Femur (tissue), 1 donor: ENCODE measurements around the gene CNTFR.

ENCODE experiments used
- DNase-seq: peaks from one replicate; pipeline ENCODE4 v3.0.0-alpha.2; 2017

Gene CNTFR

DNA sequence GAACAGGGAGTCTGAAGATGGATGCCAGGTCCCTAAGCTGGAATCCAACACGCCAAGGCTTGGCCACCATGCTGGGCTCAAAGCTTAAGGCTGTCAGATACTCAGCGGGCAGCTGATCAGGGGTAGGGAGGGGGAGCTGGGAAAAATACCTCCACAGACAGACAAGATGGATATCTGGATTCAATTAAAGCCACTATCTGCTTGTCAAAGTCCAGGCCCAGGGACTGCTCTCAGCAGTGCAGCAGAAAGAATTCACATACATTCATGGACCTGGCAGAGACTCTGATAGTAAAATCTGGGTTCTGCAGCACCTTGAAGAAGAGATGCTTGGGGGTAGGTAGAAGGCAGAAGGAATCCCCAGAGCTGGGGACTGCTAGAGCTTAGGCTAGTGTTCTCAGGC lies 25.6 kb upstream of the CNTFR start:
- no peak for DNase-seq

DNA sequence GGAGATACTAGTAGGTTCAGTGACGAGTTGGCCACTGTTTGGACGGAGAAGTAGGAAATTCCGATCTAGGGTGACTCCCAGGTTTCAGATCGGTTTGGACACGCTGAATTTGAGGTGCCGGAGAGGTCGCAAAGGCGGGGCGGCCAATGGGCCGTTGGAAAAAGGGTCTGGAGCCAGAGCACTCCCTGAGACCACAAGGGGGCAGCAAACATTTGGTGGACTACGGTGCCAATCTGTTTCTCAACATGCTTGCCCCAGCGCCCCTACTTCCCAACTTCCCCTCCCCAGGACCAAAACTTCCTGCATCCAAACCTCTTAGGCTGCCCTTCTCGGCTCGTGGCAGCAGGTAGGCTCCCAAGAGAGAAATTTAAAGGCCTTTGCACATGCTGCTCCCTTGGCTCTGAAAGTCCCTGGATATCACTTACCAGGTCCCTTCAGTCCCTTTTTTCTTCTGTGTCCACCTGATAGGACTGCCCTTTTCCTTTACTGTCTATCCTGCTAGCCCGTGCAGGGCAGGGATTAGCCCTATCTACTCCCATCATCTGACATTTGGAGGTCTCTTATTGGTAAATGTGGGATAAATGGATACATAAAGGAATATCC lies 23.4 kb upstream of the CNTFR start:
- DNase-seq, result peak; percentile 86

DNA sequence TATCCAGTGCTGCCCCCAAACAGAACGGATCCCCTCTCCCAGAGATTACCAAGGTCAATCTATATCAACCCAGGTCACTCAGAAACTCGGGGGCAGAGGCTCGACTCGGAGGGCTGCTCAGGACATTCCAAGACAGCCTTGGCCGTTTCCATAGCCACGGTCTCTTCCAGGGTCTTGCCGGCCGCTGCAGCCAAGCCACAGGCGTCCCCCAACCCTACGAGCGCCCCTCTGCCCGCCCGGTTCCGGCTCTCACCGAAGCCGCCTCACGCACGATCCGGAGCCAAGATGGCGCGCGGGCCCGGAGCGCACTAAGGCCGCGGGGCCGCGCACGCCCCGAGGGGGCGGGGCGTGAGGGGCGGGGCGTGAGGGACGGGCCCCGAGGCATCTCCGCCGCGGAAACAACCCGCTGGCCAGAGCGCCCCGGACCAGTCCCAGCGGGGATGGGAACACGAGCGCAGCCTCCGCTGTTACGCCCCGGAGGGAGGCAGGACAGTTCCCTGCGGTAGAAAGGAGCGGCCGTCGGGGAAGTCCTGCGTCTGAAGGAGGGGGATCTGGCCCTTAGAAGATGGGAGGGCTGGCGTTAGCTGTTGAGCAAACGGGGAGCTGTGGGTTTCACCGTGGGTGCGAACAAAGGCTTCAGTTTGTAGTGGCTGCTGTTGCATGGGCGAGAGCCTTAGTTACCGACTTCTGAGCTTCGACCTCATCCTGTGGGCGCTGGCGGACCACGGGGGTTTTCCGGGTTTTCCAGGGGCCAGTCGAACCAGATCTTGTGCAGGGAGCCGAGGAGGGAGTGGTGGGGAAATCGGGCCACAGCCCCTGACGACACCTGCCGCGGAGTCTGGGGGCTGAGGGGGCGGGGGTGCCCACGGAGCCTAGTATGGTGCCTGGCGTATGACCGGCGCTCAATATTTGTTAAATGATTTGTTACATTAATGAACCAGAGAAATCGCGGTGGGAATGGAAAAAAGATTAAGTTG lies 22.6 kb upstream of the CNTFR start, which contains the start of gene RPP25L:
Gene RPP25L (minus strand): TSS at position 287 of the 977 bp plus-strand sequence. CDS start 801 bp downstream, outside the sequence.
- DNase-seq, result peak; percentile 90

DNA sequence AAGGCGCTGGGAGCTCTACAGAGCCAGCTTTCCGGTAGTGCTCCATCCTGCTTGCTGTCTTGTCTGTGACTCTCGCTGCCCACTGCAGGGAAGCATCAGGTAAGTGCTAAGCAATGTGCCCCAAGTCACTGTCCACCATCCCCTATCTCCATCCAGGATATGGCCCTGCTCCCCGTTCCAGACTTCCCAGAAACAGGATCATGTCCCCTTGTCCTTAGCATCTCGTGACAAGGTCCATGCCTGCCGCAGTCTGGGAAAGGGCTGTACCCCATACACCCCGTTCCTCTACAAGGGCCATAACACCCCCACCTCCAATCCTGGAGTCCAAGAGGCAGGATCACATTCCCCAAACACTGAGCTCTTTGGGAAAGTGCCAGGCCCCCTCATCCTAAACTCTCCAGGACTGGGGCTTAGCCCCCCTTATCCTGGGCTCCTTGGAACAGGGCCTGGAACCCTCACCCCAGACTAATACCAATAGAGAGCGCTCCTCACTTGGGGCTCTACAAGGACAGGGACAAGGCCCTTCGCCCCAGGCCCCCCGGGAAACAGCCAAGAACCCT lies 21.8 kb upstream of the CNTFR start:
- DNase-seq, result peak; percentile 50

DNA sequence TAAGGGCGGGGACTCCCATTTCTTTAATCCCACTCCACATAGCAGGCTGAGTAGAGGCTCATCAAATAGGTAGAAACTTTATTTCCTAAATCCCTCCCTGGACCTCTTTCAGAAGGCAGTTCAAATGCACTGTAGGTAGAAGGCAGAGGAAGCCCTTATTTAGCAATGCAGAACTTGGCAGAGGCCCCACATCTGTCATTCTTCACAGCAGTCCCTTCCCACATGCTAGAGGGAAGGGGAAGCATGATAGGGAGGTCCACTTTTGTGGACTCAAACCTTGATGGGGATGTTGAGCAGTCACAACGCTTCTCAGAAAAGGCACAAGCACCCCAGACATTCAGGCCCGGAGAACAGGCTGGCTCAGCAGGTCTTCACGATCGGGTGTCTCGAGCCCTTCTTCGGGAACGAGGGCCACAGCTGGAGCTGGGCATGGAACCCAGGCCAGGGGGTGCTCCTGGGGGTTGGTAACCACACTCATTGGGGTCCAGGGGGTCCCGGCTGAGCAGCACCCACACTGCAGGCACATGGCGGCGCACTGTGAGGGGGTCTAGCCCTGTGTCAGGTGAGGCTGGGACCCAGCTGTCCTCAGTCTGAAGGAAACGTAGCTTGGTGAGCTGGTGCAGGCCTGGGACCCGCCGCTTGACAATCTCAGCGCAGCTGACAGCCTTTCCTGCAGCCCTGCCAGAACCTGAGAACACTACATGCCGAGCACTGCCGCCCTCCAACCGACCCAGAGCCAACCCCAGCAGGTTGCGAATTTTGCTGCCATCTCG lies 21.1 kb upstream of the CNTFR start:
- DNase-seq, result no peak

DNA sequence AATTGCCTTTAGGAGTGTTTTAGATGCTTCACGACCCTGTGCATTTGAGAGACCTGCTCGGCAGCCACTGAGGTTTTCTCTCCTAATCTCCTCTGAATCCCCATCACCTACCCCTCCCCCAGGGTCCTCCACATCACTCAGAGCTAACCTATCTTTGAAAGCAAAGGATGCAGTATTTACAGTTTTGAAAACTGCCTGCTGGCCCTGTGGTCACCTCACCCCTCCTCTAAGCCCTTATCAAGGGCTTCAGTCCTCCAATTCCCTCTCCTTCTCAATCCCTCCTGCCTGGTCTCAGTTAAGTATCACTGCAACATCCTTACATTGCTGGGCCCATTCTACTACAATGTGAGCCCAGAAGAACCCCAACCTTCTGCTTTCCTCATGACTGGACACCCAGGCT lies 17.8 kb upstream of the CNTFR start:
- no peak for DNase-seq

DNA sequence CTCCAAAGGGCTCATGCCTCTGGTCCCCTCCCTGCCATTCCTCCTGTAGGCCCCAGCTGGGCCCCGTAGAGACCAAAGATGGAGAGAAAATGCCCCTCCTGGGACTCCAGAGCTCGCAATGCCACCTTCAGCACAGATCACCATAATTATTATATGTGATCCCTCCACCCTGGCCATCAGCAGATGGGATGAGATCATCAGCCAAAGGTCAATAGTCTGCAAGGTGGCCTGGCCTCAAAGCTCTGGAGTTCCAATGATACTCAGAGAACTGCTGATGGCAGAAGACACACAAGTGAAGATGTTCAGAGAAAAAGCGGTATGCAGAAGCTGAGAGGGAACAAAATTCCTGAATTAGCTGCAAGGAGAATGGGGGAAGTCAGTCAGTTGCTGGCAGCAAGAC lies 17.4 kb upstream of the CNTFR start:
- DNase-seq, result no peak

DNA sequence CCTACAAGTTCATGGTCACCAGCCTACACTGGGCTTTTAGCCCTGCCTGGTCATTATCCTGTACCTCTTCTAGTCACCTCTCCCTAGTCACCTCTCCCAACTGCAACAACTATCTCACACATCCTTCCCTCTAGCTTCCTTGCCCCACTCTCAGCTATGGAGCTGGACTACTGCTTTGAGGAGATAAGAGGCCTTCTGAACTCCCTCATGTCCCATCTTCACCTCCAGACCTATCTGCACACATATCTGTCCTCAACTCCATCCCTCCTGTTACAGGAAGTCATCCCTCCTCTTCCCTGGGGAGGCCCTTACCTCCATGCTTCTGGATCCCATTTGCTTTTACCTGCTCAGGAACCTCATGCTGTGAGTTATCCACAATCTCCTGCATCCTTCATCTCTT lies 16.7 kb upstream of the CNTFR start:
- DNase-seq, result no peak

DNA sequence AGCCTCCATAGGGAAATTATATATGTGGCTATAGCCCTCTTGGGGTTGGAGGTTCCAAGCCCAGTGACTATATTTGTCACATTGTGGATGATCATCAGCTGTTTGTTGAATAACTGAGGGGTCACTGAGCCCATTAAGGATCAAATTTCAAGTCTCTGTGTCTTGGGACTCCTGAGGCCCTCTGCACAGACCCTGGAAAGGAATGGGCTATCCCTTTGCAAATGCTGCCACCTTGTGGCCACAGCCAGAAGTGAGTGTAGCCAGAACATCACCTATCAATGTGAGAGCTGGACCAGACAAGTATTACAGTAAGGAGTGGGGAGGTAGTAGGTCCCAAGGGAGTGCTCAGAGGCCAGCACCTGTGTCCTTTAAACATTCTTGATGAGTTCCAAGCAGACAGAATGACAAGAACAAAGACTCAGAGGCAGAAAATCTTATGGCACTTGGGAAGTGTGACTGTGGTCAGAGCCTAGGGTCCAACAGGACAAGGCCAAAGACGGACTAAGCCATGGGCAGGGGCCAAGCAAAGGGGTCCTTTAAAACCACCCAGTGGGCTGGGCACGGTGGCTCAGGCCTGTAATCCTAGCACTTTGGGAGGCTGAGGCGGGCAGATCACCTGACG lies 14.2 kb upstream of the CNTFR start:
- peak; percentile 88 for DNase-seq

DNA sequence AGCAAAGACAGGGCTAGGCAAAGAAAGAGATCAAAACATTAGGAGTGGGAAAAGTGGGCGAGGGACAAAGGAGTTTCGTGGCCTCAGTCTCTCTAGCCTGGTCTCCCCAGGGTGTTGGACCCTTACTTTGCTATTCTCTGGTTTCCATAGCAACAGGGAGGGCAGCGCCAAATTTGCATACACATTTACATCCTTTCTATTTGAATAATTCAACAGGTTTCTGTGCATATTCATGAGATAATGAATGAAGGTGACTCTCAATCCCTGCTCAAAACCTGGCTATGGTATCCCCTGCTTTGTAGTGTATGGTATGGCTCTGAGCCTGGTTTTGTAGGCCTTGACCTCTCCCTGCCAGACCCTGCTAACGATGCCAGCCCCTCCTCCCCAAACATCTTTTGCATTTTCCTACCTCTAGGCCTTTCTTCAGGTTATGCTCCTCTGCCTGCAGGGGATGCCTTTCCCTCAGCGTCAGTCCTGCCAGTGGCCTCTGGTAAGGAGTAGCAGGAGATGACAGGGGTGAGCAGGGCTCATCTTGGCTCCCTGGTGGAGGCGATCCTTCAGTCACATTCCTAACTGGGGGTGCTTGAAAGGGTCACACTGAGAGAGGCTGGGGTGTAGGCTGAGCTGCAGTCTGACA lies 12.5 kb upstream of the CNTFR start:
- DNase-seq, result no peak

DNA sequence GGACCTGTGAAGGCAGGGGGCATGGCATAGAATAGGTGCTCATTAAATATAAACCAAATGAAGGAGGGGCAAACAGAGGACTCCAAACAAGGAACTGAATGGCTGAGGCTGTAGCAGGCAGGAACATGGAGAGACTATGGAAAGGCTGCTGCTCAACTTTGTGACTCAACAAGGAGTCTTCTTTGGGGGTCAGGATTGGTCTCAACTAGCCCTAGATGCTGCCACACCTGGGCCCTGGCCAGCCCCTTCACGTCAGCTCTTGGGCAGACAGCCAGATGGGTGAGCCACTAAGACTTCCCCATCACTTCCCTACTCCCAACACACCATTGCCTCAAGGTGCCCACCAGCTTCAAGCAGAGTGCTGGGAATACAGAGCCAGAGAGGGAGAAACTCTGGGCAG lies 11.4 kb upstream of the CNTFR start:
- DNase-seq, result no peak

DNA sequence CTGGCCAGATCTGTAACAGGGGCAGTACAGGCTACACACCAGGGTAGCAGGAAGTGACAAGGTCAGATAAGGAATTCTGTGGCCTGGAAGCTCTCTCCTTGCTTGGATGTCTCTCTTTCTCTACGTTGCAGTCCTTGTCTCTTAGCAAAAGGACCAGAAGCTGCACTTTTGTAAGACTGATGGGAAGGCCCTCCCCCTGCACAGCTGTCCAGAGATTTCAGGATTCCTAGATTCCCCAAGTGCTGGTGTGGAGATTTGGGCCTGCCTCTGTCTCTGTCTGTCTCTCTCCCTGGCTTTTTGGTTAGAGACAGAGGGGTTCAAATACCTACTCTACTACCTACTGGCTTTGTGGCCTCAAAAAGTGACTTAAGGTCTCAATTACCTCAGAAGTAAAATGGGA lies 10.0 kb upstream of the CNTFR start:
- DNase-seq, result no peak

DNA sequence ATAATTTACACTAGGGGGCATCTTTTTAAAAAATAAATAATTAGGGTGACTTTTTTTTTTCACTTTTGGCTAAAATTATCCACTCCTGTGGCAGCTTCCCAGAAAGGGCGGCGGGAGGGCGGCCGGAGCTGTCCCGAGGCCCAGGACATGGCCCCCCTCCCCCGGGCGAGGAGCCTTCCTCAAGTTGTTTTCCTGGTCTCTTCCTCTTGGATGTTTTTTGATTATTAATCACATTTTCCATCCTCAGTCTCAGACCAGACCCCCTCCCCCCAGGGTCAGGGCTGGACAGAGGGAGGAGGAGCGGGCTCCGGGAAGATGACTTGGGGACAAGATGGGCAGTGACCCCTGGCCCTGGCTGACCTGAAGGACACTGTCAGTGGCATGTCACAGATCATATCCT lies 4.7 kb upstream of the CNTFR start:
- DNase-seq, result no peak

DNA sequence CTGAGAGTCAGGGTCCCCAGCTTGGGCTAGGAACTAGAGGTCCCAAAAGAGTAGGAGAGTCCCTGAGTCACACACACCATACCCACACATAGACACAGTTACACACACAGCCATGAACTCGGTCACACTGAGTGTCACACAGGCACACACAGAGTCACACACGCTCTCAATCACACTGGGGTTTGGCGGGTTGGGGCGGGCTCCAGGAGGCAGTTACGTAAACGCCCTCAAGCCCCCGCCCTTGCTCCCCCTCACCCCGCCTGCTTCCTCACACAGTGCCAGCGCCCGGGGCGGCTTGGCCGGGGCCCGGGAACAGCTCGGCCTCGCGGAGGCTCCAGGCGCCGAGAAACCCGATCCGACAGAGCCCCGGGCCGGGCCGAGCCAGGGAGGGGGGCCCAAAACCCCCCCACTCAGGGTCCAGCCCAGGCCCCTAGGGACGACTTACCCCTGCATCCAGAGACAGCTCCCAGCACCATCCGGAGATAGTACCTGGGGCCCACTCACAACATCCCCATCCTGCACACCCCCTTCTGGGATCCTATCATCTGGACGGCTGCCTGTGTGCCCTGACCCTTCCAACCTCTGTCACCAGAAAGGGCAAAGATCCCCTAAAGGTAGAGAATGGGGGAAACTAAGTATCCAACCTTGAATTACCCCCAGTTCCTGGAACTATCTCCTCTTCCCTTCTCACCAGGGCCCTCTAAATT lies 3.5 kb upstream of the CNTFR start:
- peak; percentile 84 for DNase-seq

DNA sequence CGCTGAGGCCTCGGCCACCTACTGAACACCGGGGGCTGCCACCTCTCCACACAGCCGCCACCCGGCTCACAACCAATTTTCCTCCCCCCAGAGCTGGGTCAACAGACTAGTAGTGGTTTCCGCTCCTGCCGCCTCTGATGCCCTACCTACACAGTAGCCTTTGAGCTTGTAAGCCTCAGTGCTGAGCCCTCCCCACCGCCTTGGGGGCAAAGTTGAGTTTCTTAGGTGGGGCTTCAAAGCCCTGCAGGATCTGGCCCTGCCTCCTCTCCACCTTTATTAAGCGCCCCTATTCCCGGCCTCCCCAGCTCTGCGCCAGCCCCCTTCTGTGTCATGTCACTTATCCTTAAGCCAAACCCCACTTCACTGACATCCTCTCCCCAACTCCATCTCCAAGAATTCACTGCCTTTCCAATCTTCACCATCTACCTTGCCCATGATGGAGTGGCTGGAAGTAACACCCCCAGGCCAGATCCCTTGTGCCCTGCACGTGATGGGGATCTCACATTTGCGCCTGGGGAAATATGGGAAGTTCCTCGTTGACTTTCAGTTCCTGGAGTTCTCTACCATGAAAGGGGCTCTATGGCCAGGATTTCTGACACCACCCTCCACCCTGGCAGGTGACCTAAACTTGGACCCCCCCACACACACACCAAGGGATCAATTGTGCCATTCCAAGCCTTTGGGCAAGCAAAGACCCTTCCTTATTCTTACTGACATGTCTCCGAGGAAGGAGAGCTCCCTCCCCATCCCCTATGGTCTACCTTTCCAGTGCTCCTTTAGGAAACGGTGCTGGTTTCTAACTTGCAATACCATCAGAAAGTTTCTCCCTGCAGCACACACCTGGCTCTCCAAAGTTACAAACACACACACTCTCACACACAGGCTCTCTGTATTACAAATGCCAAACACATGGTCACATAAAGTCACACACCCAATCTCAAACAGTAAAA lies 2.7 kb upstream of the CNTFR start:
- no peak for DNase-seq

DNA sequence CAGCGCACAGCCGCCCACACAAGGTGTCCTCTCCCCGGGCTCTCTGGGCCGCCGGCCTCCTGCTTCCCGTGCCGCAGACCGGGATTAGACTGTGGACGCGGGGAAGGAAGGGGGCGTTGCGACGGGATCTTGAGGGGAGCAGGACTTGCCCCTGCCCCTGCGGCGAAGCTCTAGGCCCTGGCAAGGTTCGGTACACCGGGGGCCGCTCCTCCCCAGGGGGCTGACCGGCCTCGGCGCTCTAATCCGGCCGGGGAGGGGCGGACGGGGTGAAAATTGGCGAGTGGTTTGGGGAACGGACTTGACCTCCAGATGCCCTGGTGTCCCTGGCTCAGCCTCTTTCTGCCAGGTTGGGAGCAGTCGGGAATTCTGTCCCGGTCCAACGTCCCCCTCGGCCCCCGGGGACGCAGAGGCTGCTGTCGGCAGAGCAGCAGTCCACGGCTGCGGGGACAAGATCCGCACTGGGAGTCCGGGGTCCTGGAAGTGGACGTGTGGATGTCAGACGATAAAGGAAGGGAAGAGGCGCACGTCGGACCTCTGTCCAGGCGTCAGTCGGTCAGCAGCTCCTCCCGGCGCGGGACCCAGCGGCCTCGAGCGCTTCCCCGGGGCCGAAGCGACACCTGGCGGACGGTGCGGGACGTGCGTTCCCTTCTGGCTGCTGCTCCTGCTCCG lies 1.9 kb upstream of the CNTFR start:
- DNase-seq, result peak; percentile 91

DNA sequence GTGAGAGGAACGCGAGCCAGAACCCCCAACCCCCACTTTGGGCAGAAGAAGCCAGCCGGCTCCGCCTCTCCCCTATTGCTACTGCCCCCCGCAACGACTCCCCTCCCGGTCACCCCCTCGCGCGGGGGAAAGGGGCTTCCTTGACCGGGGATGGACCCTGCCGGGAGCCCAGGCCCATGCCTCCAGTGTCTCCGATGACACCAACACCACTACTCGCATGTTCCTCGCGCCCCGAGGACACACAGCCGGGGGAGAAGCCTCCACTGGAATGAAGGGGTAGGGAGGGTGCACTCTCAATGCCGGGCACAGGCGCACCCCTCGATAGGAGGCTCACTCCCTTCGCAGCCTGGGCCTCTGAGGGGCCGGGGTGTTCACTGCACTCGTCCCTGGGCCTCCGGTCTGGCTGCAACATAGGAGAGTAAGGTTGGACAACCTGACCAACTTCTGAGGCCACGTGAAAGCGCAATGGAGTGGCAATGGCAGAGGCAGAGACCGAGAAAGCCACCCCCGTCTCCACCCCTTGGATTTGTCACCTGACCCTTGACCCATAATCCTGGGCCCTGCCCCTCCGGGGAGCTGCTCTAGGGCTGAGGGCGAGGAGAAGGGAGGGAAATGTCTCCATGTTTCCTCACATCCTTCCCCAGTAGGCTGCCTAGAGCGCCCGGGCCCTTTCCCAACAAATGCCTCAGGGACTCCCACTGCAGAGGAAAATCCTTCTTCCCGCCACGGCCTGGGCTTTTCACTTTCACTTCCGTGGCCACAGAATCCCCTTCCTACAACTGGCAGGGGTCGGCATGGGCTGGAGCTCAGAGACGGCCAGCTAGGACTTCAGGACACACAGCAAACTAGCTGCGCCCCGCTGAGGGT lies 1.1 kb upstream of the CNTFR start:
- peak; percentile 54 for DNase-seq
